WTC11 (cell line): Measurements from ENCODE around the gene TMEM69. TPM values are rescaled to one million over a fixed set of nuclear protein-coding genes. Genes with fewer than 3 reads are reported as not detected.

Source experiments
- ATAC-seq: fragments of 200-7000 bp; cut with Tn5 transposase; 2 replicates; pipeline ENCODE4 v1.10.0; 2021; ENCODE audit warnings: mild to moderate bottlenecking, moderate library complexity
- CTCF ChIA-PET: fragments of 300-600 bp; sonication (Branson Sonifier 250); formaldehyde crosslinking; loops from one replicate; lab custom pipeline; 2021; ENCODE audit warnings: antibody characterized with exemption; lab: Charles Lee
- POLR2A ChIA-PET: fragments of 350-600 bp; sonication (Branson Sonifier 250); formaldehyde crosslinking; loops from one replicate; lab custom pipeline; 2021; ENCODE audit warnings: antibody characterized with exemption; lab: Charles Lee
- DNase-seq: peaks from one replicate; pipeline ENCODE4 v3.0.0; 2021; ENCODE audit warnings: low spot score
- H3K27ac Mint-ChIP-seq: 2 replicates; pipeline ENCODE4 v1.8.0; 2021; ENCODE audit warnings: mixed read lengths
- H3K27me3 Mint-ChIP-seq: 2 replicates; pipeline ENCODE4 v1.8.0; 2021; ENCODE audit warnings: low read depth, mild to moderate bottlenecking, moderate library complexity, mixed read lengths
- H3K36me3 Mint-ChIP-seq: 2 replicates; pipeline ENCODE4 v1.8.0; 2021; ENCODE audit warnings: mixed read lengths
- H3K4me1 Mint-ChIP-seq: 2 replicates; pipeline ENCODE4 v1.8.0; 2022; ENCODE audit warnings: mixed read lengths
- H3K4me3 Mint-ChIP-seq: 2 replicates; pipeline ENCODE4 v1.8.0; 2021; ENCODE audit warnings: mild to moderate bottlenecking, moderate library complexity, mixed read lengths
- H3K9me3 Mint-ChIP-seq: 2 replicates; pipeline ENCODE4 v1.8.0; 2021; ENCODE audit warnings: mixed read lengths
- ATF6 ChIP-seq: sonication (generic); formaldehyde crosslinking; IDR thresholded peaks from 2 replicates; pipeline ENCODE4 v1.8.1; 2023; ENCODE audit warnings: mild to moderate bottlenecking, missing genetic modification reagents
- CREB1 ChIP-seq: sonication (generic); formaldehyde crosslinking; IDR thresholded peaks from 2 replicates; pipeline ENCODE4 v1.8.0; 2023; ENCODE audit warnings: mild to moderate bottlenecking, missing genetic modification reagents
- ELF4 ChIP-seq: sonication (generic); formaldehyde crosslinking; IDR thresholded peaks from 2 replicates; pipeline ENCODE4 v1.8.1; 2022; ENCODE audit warnings: low read depth, mild to moderate bottlenecking, moderate library complexity, missing genetic modification reagents
- GTF2I ChIP-seq: fragments of 250-450 bp; sonication (Bioruptor Pico); conservative IDR thresholded peaks from 2 replicates; pipeline ENCODE4 v1.4.0; 2021; ENCODE audit warnings: mild to moderate bottlenecking
- IRF1 ChIP-seq: sonication (generic); formaldehyde crosslinking; IDR thresholded peaks from 2 replicates; pipeline ENCODE4 v1.8.0; 2023; ENCODE audit warnings: missing genetic modification reagents
- IRF2 ChIP-seq: sonication (generic); formaldehyde crosslinking; IDR thresholded peaks from 2 replicates; pipeline ENCODE4 v1.8.0; 2022; ENCODE audit warnings: low read depth, missing genetic modification reagents, borderline replicate concordance
- JAZF1 ChIP-seq: fragments of 250-450 bp; sonication (Bioruptor Pico); IDR thresholded peaks from 2 replicates; pipeline ENCODE4 v1.9.0; 2021; ENCODE audit warnings: moderate library complexity, mild to moderate bottlenecking, inconsistent platforms
- RELA ChIP-seq: sonication (generic); formaldehyde crosslinking; IDR thresholded peaks from 2 replicates; pipeline ENCODE4 v1.8.1; 2022; ENCODE audit warnings: missing genetic modification reagents, mild to moderate bottlenecking, borderline replicate concordance
- SOX15 ChIP-seq: fragments of 250-450 bp; sonication (Bioruptor Pico); IDR thresholded peaks from 2 replicates; pipeline ENCODE4 v1.9.0; 2021; ENCODE audit warnings: mild to moderate bottlenecking
- SP1 ChIP-seq: sonication (generic); formaldehyde crosslinking; conservative IDR thresholded peaks from 2 replicates; pipeline ENCODE4 v1.8.1; 2022; ENCODE audit warnings: missing genetic modification reagents
- STAT6 ChIP-seq: sonication (generic); formaldehyde crosslinking; conservative IDR thresholded peaks from 2 replicates; pipeline ENCODE4 v1.8.1; 2023; ENCODE audit warnings: mild to moderate bottlenecking, low read depth, missing genetic modification reagents, moderate library complexity
- ZNF138 ChIP-seq: sonication (generic); formaldehyde crosslinking; conservative IDR thresholded peaks from 2 replicates; pipeline ENCODE4 v1.8.1; 2022; ENCODE audit warnings: mild to moderate bottlenecking, moderate library complexity, missing genetic modification reagents
- ZNF396 ChIP-seq: fragments of 250-450 bp; sonication (Bioruptor Pico); IDR thresholded peaks from 2 replicates; pipeline ENCODE4 v1.8.0; 2021; ENCODE audit warnings: mild to moderate bottlenecking, moderate library complexity, borderline replicate concordance
- ZNF512 ChIP-seq: sonication (generic); formaldehyde crosslinking; IDR thresholded peaks from 2 replicates; pipeline ENCODE4 v1.8.1; 2022; ENCODE audit warnings: missing genetic modification reagents, borderline replicate concordance
- ZNF671 ChIP-seq: fragments of 250-450 bp; sonication (Bioruptor Pico); IDR thresholded peaks from 2 replicates; pipeline ENCODE4 v1.8.0; 2021; ENCODE audit warnings: mild to moderate bottlenecking
- ZSCAN18 ChIP-seq: fragments of 250-450 bp; sonication (Bioruptor Pico); IDR thresholded peaks from 2 replicates; pipeline ENCODE4 v2.1.2; 2022; ENCODE audit warnings: mild to moderate bottlenecking, moderate library complexity
- total RNA-seq: library from RNA; stranded (reverse); gene quantifications from 3 replicates; pipeline ENCODE4 v1.2.3, GENCODE V29; 2021

TMEM69 gene
- total RNA-seq, 1 experiment from 2014 or later: 44.9 TPM

- TF ChIP-seq ATF6: no peak
- no peak for TF ChIP-seq SP1 (CRISPR knock-in tag)
- TF ChIP-seq ZSCAN18: no peak
These were observed 10.2 kb upstream of the TMEM69 start (continued) for GRCh38 chr1:45677751-45678245.

- CTCF ChIA-PET: interaction anchor here (0.6 kb wide), 1 partner anchor 545 kb away, joined by 3 read pairs; no protein-coding TSS in a partner anchor
- ATAC-seq (no peak), DNase-seq (no peak)
- Mint-ChIP-seq H3K4me1 (peaks cover 74% of the 10 kb centered on the region), H3K9me3 (no peaks in the 10 kb centered on the region), H3K27me3 (no peaks in the 10 kb centered on the region), H3K27ac (no peak overlapping the region), H3K4me3 (no peak overlapping the region), H3K36me3 (no peaks in the 10 kb centered on the region; the same call in 1 of the 2 replicates)
- POLR2A ChIA-PET: interaction anchor here (0.6 kb wide), 1 partner anchor 398 kb away, joined by 3 read pairs; no protein-coding TSS in a partner anchor
- no peak for TF ChIP-seq ZNF512 (CRISPR knock-in tag)
- TF ChIP-seq RELA (CRISPR knock-in tag): no peak
- TF ChIP-seq GTF2I (CRISPR knock-in tag): no peak
- TF ChIP-seq IRF1: no peak
- TF ChIP-seq ZNF396 (CRISPR knock-in tag): no peak
- no peak for TF ChIP-seq SOX15 (CRISPR knock-in tag)
- no peak for TF ChIP-seq ELF4 (CRISPR knock-in tag)
- no peak for TF ChIP-seq ZNF671 (CRISPR knock-in tag)
- TF ChIP-seq ZNF138 (CRISPR knock-in tag): no peak
- no peak for TF ChIP-seq STAT6 (CRISPR knock-in tag)
- no peak for TF ChIP-seq JAZF1 (CRISPR knock-in tag)
- no peak for TF ChIP-seq IRF2 (CRISPR knock-in tag)
- TF ChIP-seq CREB1 (CRISPR knock-in tag): no peak
- TF ChIP-seq, all 79 proteins: peak for 0
These were observed 9.5 kb upstream of the TMEM69 start for GRCh38 chr1:45678489-45678888.
